ENCODE measurements around the gene KBTBD4.

The KBTBD4 gene

GRCh38 chr11:47592251-47592650, 13.5 kb upstream of the KBTBD4 start:
- H3K27ac ChIP-seq: no peak overlapping the region

GRCh38 chr11:47591764-47592163, 13.0 kb upstream of the KBTBD4 start:
- Histone ChIP-seq H3K27ac (no peak overlapping the region), H3K4me3 (no peak overlapping the region)

More at GRCh38 chr11:47592251-47592650, 13.5 kb upstream of the KBTBD4 start:
- H3K4me3 ChIP-seq: no peak overlapping the region

- peak overlapping the region in 1 of 7 experiments; percentile 24 for H3K4me3 ChIP-seq
These were observed 11.4 kb upstream of the KBTBD4 start for GRCh38 chr11:47589977-47590861.

DNA sequence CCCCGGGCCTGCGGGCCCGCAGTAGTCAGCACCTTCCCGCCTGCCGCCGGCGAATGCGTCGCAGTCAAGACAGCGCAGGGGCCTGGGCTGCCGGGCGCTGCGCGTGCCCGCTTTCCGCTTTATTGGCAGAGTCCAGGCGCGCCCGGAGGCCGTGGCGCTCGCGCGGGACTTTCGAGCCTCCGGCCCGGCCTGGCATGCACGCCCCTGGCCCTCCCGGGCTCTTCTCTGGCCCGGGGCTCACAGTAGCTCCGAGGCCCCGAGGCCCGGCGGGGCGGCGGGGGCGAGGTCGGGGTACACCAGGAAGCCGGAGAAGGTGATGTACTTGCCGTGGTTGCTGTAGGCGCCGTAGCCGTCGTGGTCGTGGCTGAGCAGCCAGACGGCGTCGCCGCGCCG, 10.8 kb upstream of the KBTBD4 start:
- H3K27ac ChIP-seq: no peak overlapping the region
- H3K4me3 ChIP-seq: peak overlapping the region in 1 of 7 experiments; percentile 24

More at GRCh38 chr11:47589977-47590861, 11.4 kb upstream of the KBTBD4 start:
- no peak overlapping the region for H3K27ac ChIP-seq

- H3K27ac ChIP-seq: no peak overlapping the region
- peak overlapping the region in 1 of 7 experiments; percentile 24 for H3K4me3 ChIP-seq
These were observed 10.3 kb upstream of the KBTBD4 start for GRCh38 chr11:47589118-47589517.

DNA sequence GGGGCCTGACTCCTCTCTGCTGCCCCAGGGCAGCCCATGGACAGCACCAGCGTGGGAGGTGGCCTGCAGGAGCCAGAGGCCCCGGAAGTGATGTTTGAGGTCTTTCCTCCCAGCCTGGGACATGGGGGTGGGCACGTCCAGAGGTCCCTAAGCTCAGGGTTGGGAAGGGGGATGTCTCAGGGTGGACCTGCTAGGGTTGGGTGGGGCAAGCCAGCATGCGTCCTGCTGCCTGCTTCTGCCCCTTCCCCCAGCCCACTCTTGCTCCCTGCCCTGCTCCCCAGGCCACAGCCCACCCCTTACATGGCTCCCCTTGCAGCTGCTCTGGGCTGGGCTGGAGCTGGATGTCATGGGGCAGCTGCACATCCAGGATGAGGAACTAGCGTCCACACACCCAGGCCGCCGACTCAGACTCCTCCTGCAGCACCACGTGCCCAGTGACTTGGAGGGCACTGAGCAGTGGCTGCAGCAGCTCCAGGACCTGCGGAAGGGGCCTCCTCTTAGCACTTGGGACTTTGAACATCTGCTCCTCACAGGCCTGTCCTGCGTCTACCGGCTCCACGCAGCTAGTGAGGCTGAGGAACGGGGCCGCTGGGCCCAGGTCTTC, 9.1 kb upstream of the KBTBD4 start:
- Histone ChIP-seq H3K4me3 (peak overlapping the region in 1 of 7 experiments; percentile 15), H3K27ac (peak overlapping the region in 16 of 21 experiments; percentile 11 to 73 (median 57))

DNA sequence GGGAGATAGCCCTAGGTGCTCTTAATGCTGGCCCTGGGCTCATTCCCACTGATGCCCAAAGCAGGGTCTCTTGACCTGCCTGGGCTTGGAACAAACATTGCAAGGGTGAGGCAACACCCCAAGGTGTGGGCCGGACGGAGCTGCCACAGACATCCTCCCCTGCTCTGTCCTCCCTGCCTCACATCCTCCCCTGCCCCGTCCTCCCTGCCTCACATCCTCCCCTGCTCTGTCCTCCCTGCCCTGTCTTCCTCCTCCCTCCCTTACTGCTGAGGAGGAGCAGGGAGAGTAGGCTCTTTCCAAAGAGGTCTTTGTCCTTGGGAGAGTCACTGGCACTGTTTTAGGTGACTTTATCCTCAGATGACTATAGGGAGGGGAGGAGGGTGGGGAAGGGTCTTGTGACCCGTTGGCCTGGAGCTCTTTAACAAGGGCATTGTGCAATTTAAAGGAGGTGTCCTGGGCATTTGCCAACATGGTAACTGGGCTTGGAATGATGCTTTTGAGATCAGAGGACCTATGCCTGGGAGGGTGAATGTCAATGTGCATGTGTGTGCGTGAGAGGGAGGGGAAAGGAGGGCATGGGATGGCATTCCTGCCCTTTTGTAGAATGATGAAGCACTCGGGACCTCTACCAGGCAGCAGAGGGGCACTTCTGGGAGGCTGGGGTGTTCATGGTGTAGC, 8.4 kb upstream of the KBTBD4 start:
- Histone ChIP-seq H3K4me3 (peak overlapping the region in 1 of 7 experiments; percentile 25), H3K27ac (peak overlapping the region in 16 of 21 experiments; percentile 11 to 73 (median 57))

DNA sequence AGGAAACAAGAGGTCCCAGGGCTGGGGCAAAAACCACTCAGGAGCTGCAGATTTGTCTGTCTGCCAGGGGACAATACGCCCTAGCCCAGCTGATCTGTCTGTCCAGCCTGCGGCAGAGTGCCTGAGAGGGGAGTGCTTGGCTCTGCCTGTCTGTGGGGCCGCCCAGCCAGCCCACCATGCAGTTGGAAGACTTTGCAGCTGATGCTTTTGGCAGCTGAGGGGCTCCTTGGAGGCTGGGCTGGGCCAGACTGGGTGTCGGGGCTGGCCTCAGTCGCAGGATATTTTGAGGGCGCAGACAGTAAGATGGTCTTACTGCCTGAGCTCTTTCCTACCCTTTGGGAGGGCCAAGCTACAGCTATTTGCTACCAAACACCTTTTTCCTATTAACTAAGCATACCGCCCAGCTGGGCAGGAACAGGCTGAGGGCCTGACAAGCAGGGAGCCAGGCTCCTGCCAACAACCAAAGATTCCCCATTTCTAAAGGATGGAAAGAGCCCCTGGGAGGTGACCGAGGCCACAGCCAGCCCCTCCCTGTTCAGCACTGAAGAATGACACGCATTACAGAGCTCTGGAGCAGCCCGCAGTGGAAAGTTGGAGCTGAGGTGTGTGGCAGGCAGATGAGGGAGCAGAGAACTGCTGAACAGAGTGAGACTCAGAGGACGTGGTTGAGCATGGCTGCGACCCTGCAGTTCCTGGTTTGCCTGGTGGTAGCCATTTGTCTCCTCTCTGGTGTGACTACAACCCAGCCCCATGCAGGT, 7.5 kb upstream of the KBTBD4 start, which contains the start of gene FAM180B:
Gene FAM180B, plus strand, starts transcription at position 581 of the 758 bp plus-strand sequence. Its CDS starts 91 bp downstream, at position 672.
- Histone ChIP-seq H3K4me3 (peak within 1 kb of the TSS in 1 of 7 experiments; percentile 25), H3K27ac (peak within 1 kb of the TSS in 17 of 21 experiments; percentile 11 to 73 (median 55))

DNA sequence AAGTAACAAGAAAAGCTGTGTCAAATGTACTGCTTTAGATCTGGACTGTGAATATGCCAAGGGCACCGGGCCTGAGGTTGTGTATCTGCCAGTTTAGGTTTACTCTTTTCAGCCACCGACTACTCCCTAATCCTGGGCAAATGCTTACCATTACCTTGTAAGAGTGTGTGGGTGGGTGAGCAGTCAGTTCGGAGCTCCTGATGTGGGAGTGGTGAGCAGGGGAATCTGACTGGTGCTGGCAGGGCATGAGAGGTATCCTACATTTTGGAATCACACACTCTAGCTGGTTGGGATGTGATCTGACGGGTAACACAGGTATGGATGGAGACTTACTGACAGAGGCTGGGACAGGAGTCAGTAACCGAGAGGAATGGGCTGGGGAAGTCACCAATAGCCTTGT, 5.1 kb upstream of the KBTBD4 start:
- no peak overlapping the region for H3K27ac ChIP-seq
- no peak overlapping the region for H3K4me3 ChIP-seq

DNA sequence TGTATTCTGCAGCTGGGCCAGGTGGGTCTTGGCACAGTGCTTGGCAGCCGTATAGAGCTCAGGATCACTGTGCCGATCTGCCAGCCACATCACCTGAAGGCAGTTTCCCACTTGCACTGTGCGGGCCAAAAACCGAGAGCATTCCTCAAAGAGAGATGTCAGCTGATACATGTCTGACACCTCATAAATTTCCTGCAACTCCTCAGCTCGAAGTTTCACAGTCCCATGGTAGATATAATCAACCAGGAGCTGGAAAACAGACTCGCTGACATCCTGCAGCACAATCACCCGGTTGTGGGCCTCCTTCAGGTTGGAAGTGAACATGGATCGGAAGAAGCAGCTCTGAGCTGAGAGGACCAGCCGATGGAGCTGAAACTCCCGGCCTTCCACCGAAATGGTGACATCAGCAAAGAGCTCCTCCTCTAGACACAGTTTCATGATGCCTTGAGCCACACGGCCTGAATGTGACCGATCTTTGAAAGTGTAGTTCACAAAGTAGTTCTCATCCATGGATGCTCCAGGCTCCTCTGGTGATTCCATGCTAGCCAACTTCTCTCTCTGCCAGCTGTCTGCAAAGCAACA, 1.2 kb downstream of the KBTBD4 start:
- H3K27ac ChIP-seq: peak overlapping the region in 7 of 21 experiments; percentile 89 to 95 (median 93)
- peak overlapping the region in 2 of 7 experiments; percentile 91 to 96 for H3K4me3 ChIP-seq

DNA sequence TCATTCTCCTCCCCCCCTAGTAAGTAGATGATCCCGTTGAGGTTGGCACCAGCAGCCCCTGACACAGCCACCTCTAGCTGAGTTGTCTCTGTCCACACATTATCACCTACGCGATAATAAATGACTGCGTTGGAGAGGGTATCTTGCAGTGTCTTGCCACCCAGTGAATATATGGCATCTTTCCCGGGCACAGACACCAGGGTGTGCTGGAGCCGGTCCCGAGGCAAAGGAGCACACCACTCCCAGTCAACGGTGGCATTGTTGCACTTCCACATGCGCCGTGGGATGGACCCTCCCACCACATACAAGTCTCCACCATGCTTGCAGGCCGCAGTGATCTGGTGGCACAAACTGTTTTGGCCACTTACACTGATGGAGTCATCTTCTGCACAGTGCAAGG, 5.4 kb downstream of the KBTBD4 start:
- no peak overlapping the region for H3K27ac ChIP-seq
- no peak overlapping the region for H3K4me3 ChIP-seq

DNA sequence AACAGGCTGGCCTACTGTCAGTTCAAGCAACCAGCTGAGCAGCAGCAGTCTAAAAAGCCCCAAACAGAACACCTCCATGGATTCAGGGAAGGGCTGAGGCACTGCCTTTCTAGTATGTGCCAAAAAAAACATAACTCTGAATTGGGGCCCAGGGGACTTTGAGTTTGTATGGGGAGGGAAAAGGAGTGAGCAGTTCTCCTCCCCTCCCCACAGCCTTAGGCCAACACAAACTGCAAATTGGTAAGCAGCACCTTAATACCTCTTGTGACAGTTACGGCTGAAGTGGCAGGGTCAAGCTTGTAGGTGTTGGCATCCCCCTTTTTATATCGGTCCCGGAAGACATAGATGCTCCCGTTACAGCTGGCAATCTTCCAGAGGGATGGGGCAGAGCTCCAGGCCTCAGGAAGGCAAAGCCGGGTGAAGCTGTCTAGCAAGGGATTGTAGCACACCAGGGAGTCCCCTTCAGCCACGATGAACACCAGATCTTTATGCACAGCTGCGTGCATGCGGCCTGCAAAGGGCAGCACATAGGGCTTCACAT, 6.0 kb downstream of the KBTBD4 start:
- Histone ChIP-seq H3K4me3 (no peak overlapping the region), H3K27ac (peak overlapping the region in 1 of 21 experiments; percentile 29)

- Histone ChIP-seq H3K4me3 (no peak overlapping the region), H3K27ac (peak overlapping the region in 2 of 21 experiments; percentile 0 to 26)
These were observed 6.9 kb downstream of the KBTBD4 start for GRCh38 chr11:47571895-47572294.

GRCh38 chr11:47571357-47571729, 7.4 kb downstream of the KBTBD4 start:
- peak overlapping the region in 1 of 21 experiments; percentile 12 for H3K27ac ChIP-seq

DNA sequence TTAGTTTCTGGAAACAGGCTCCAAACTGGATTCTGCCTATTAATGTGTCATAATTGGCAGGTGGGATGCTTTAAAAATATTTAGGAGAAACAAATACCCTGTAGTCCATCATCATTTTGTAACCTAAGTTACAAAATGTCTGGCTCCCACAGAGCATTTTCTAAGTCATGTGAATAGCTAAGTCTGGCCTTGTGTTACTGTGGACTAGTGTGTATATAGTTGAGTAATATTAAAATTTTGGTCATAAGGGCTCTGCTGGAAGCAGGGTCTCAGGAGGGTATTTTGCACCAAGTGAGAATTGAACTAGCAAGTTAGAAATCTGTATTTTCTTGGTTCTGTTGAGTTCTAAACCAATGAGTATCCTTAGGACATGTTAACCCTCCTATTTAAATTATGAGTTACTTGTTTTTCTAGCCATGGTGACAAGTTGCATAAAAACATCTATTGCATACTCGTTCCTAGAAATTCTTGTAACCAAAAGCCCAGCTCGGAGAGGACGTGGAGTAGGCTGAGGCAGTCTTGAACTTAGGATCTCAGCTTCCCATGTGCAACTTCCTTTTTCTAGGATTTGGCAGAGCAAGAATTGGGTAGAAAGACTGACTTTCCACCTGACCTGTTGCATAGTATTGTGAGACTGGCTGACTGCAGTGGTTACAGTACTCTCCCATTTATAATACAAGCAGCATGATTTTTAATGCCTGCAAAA, 8.0 kb downstream of the KBTBD4 start:
- H3K27ac ChIP-seq: peak overlapping the region in 1 of 21 experiments; percentile 12
- no peak overlapping the region for H3K4me3 ChIP-seq

More at GRCh38 chr11:47571357-47571729, 7.4 kb downstream of the KBTBD4 start:
- no peak overlapping the region for H3K4me3 ChIP-seq

GRCh38 chr11:47569646-47570045, 9.1 kb downstream of the KBTBD4 start:
- no peak overlapping the region for H3K27ac ChIP-seq
- H3K4me3 ChIP-seq: no peak overlapping the region

DNA sequence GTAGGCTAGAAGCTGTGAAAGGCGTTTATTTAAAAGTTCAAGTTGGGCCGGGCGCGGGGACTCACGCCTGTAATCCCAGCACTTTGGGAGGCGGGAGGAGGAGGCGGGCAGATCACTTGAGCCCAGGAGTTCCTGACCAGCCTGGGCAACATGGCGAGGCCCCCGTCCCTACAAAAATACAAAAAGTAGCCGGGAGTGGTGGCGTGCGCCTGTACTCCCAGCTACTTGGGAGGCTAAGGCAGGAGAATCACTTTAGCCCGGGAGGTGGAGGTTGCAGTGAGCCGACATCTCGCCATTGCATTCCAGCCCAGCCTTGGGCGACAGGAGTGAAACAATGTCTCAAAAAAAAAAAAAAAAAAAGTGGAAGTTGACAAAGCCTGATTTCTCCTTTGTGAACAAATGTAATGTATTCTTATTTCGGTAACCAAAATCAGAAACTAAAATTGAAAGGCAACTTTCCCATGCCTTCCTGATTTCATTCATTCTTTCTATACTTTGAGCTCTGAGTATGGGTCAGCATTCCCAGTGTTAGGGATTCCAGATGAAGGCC, 12.5 kb downstream of the KBTBD4 start:
- Histone ChIP-seq H3K4me3 (peak overlapping the region; percentile 69 to 95 (median 84)), H3K27ac (peak overlapping the region in 20 of 21 experiments; percentile 59 to 96 (median 89))

Data from skin epidermis (tissue), 12 donors.